ENCODE measurements around the gene TBX4.

The TBX4 gene

GRCh38 chr17:61412860-61413660 lies 39.2 kb upstream of the TBX4 start:
- DNase-seq (ENCODE audit: low read depth) = no peak

GRCh38 chr17:61413661-61414126 lies 38.5 kb upstream of the TBX4 start:
- no peak for DNase-seq (ENCODE audit: low read depth)

- DNase-seq (ENCODE audit: low read depth) = no peak
Measured at GRCh38 chr17:61414141-61414935, 37.9 kb upstream of the TBX4 start.

GRCh38 chr17:61414936-61415251 lies 37.3 kb upstream of the TBX4 start:
- no peak for DNase-seq (ENCODE audit: low read depth)

GRCh38 chr17:61415374-61416210 lies 36.6 kb upstream of the TBX4 start:
- no peak for DNase-seq (ENCODE audit: low read depth)

GRCh38 chr17:61416211-61416539 lies 36.0 kb upstream of the TBX4 start:
- no peak for DNase-seq (ENCODE audit: low read depth)

GRCh38 chr17:61416540-61417363 lies 35.5 kb upstream of the TBX4 start:
- peak; percentile 30 for DNase-seq (ENCODE audit: low read depth)

- DNase-seq (ENCODE audit: low read depth) = no peak
Measured at GRCh38 chr17:61418449-61418848, 33.8 kb upstream of the TBX4 start.

- no peak for DNase-seq (ENCODE audit: low read depth)
Measured at GRCh38 chr17:61419496-61420046, 32.7 kb upstream of the TBX4 start.

GRCh38 chr17:61420052-61420451 lies 32.2 kb upstream of the TBX4 start:
- DNase-seq (ENCODE audit: low read depth) = no peak

- DNase-seq (ENCODE audit: low read depth) = no peak
Measured at GRCh38 chr17:61420745-61421398, 31.4 kb upstream of the TBX4 start.

- no peak for DNase-seq (ENCODE audit: low read depth)
Measured at GRCh38 chr17:61421460-61421859, 30.8 kb upstream of the TBX4 start.

- no peak for DNase-seq (ENCODE audit: low read depth)
Measured at GRCh38 chr17:61422116-61422799, 30.0 kb upstream of the TBX4 start.

- DNase-seq (ENCODE audit: low read depth) = no peak
Measured at GRCh38 chr17:61422869-61423268, 29.4 kb upstream of the TBX4 start.

GRCh38 chr17:61423967-61424649 lies 28.1 kb upstream of the TBX4 start:
- DNase-seq (ENCODE audit: low read depth) = no peak

GRCh38 chr17:61425682-61426481 lies 26.3 kb upstream of the TBX4 start:
- DNase-seq (ENCODE audit: low read depth) = no peak

GRCh38 chr17:61426482-61427304 lies 25.5 kb upstream of the TBX4 start:
- DNase-seq (ENCODE audit: low read depth) = no peak

GRCh38 chr17:61427567-61427966 lies 24.7 kb upstream of the TBX4 start:
- DNase-seq (ENCODE audit: low read depth) = no peak
